B cell (primary cell): Measurements from ENCODE around the gene CAMK1D. TPM values are rescaled to one million over a fixed set of nuclear protein-coding genes. Genes with fewer than 3 reads are reported as not detected.

Experiments used
- ATAC-seq: fragments of 200-7000 bp; cut with Tn5 transposase; one replicate; pipeline ENCODE4 v1.10.0; 2021; ENCODE audit warnings: low read depth, mild to moderate bottlenecking, moderate number of reproducible peaks, moderate library complexity
- CTCF ChIA-PET: fragments of 350-600 bp; sonication (Branson Sonifier 250); formaldehyde crosslinking; loops from one replicate; lab custom pipeline; 2021; ENCODE audit warnings: antibody characterized with exemption, inconsistent platforms; lab: Charles Lee
- POLR2A ChIA-PET: fragments of 350-600 bp; sonication (Branson Sonifier 250); formaldehyde crosslinking; loops from one replicate; lab custom pipeline; 2021; ENCODE audit warnings: antibody characterized with exemption; lab: Charles Lee
- DNase-seq: peaks from one replicate; pipeline ENCODE4 v3.0.0; 2013
- H2AFZ ChIP-seq: 2 replicates; pipeline ENCODE4 v1.6.1; 2012; ENCODE audit warnings: mild to moderate bottlenecking, low read depth, low read length; ENCODE audit not compliant: insufficient read depth, poor library complexity, severe bottlenecking
- H3K27ac ChIP-seq, 2 donors: 1 replicate in 1 of 2; 2 replicates in 1 of 2; pipeline ENCODE4 v1.5.1; 2012 to 2013; ENCODE audit warnings: low read length in 2 of 2, mild to moderate bottlenecking in 2 of 2, moderate library complexity in 1 of 2
- H3K27me3 ChIP-seq, 4 experiments: fragments of 200-600 bp in 1 of 4; sonication (generic) in 1 of 4; replicated peaks in 1 of 4; 1 replicate in 2 of 4; 2 replicates in 2 of 4; pipeline versions ENCODE4 v1.6.1 to v1.7.0; 2013 to 2016; ENCODE audit warnings: low read length in 3 of 4, mild to moderate bottlenecking in 2 of 4, mixed read lengths in 1 of 4, moderate library complexity in 1 of 4; ENCODE audit not compliant: insufficient read depth in 4 of 4, control insufficient read depth in 3 of 4; ENCODE audit errors: control extremely low read depth in 1 of 4
- H3K36me3 ChIP-seq, 2 experiments: replicated peaks in 1 of 2; 1 replicate in 1 of 2; 2 replicates in 1 of 2; pipeline versions ENCODE4 v1.6.1 to v1.7.1; 2013; ENCODE audit warnings: low read length in 1 of 2; ENCODE audit not compliant: insufficient read depth in 2 of 2, control insufficient read depth in 1 of 2; ENCODE audit errors: control extremely low read depth in 1 of 2, extremely low read depth in 1 of 2
- H3K4me1 ChIP-seq, 2 donors: fragments of 200-600 bp in 1 of 2; sonication (generic) in 1 of 2; 1 replicate in 1 of 2; 2 replicates in 1 of 2; pipeline versions ENCODE4 v1.5.1 to v1.6.1; 2013 to 2017; ENCODE audit warnings: low read length in 2 of 2; ENCODE audit not compliant: control insufficient read depth in 2 of 2, insufficient read depth in 2 of 2
- H3K4me2 ChIP-seq: replicated peaks from 2 replicates; pipeline ENCODE3; 2012; ENCODE audit warnings: mild to moderate bottlenecking, low read depth, low read length; ENCODE audit not compliant: poor library complexity, severe bottlenecking
- H3K4me3 ChIP-seq, 5 experiments: fragments of 200-600 bp in 1 of 5; sonication (generic) in 1 of 5; 1 replicate in 3 of 5; 2 replicates in 2 of 5; pipeline versions ENCODE4 v1.5.1 to v1.7.0; 2011 to 2016; ENCODE audit warnings: low read length in 4 of 5, mild to moderate bottlenecking in 4 of 5, low read depth in 2 of 5, control low read depth in 1 of 5, moderate library complexity in 1 of 5; ENCODE audit not compliant: insufficient read depth in 1 of 5; ENCODE audit errors: control extremely low read depth in 1 of 5, extremely low read depth in 1 of 5
- H3K79me2 ChIP-seq: fragments of 200-600 bp; sonication (generic); one replicate; pipeline ENCODE4 v1.6.0; 2016; ENCODE audit warnings: low read length; ENCODE audit not compliant: control insufficient read depth, insufficient read depth
- H3K9ac ChIP-seq: fragments of 200-600 bp; sonication (generic); 2 replicates; pipeline ENCODE4 v1.6.1; 2017; ENCODE audit warnings: mild to moderate bottlenecking, low read length, moderate library complexity
- H3K9me3 ChIP-seq, 3 donors: one replicate each; pipeline versions ENCODE4 v1.6.1 to v1.7.1; 2013; ENCODE audit warnings: low read length in 2 of 3; ENCODE audit not compliant: control insufficient read depth in 2 of 3, insufficient read depth in 1 of 3; ENCODE audit errors: control extremely low read depth in 1 of 3
- H4K20me1 ChIP-seq: 2 replicates; pipeline ENCODE4 v1.6.0; 2012; ENCODE audit warnings: mild to moderate bottlenecking, low read length; ENCODE audit not compliant: insufficient read depth, control insufficient read depth, poor library complexity, severe bottlenecking
- H3K27ac Mint-ChIP-seq: one replicate; pipeline ENCODE4 v1.8.0; 2021; ENCODE audit warnings: mixed read lengths
- H3K27me3 Mint-ChIP-seq: one replicate; pipeline ENCODE4 v1.8.0; 2021; ENCODE audit warnings: mixed read lengths
- H3K4me1 Mint-ChIP-seq: one replicate; pipeline ENCODE4 v1.8.0; 2021; ENCODE audit warnings: mixed read lengths
- H3K4me3 Mint-ChIP-seq: one replicate; pipeline ENCODE4 v1.8.0; 2021; ENCODE audit warnings: mixed read lengths
- H3K9me3 Mint-ChIP-seq: one replicate; pipeline ENCODE4 v1.8.0; 2022; ENCODE audit warnings: mixed read lengths; ENCODE audit not compliant: insufficient read depth
- EZH2 ChIP-seq: IDR thresholded peaks from 2 replicates; pipeline ENCODE4 v1.6.1; 2012; ENCODE audit warnings: borderline replicate concordance, low read depth, mild to moderate bottlenecking, moderate library complexity, low read length; ENCODE audit not compliant: insufficient read depth, poor library complexity, severe bottlenecking
- WGBS: methylation state at CpG from one replicate; pipeline ENCODE4 v1.1.5; 2013; ENCODE audit warnings: missing lambda C conversion rate; ENCODE audit not compliant: insufficient coverage; 5-methylcytosine and 5-hydroxymethylcytosine counted together
- intact Hi-C: fragments of 100-400 bp; cut with micrococcal nuclease; formaldehyde crosslinking; loops from one replicate; pipeline ENCODE4 v1.10.0; 2022
- polyA plus RNA-seq: library from polyadenylated mRNA; depleted of rRNA; stranded (reverse); fragments of >200 nt; gene quantifications from 2 replicates; pipeline ENCODE4 v1.2.3, GENCODE V29; 2012
- total RNA-seq, 2 donors: library from RNA; stranded (reverse); fragments of 120-200 nt in 1 of 2; gene quantifications; 1 replicate in 1 of 2; 2 replicates in 1 of 2; pipeline versions ENCODE4 v1.2.3 to v1.2.4, GENCODE V29; 2013 to 2022
- TF ChIP-seq, protein P1 (sequence below): fragments of 200-600 bp; IDR thresholded peaks from one replicate; pipeline ENCODE4 v1.8.0; 2022; ENCODE audit warnings: antibody characterized with exemption, mild to moderate bottlenecking

CAMK1D gene
- total and polyA plus RNA-seq, 2 donors (not counting 1 experiment from before 2014, with no cell fraction given) = 34.1 to 69.7 TPM

DNA sequence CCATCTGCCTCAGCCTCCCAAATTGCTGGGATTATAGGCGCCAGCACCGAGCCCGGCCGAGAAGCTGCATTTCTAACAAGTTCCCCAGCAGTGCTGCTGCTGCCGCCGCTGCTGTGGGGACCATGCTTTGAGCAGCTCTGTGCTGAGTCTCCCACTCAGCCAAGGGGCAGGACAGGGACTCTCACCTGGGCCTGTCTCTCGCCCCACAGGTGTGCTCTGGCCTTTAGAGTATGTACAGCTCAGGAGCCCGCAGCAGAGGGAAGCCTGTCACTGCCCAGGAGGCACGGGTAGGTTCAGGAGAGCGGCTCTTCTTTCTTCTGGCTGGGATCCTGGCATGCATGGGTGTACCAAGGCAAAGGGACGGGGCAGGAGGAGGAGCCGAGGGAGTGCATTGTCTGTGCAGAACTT lies 130.1 kb downstream of the CAMK1D start:
- Mint-ChIP-seq H3K27ac (peak overlapping the region; percentile 0), H3K27me3 (no peaks in the 10 kb centered on the region), H3K4me1 (peaks cover 58% of the 10 kb centered on the region), H3K4me3 (no peak overlapping the region), H3K9me3 (no peaks in the 10 kb centered on the region)
- Histone ChIP-seq H3K4me3 (no peak overlapping the region), H4K20me1 (peaks cover 84% of the 10 kb centered on the region), H3K4me2 (no peak overlapping the region), H3K27ac (no peak overlapping the region), H3K9me3 (peaks cover 0 to 13% (median 0%) of the 10 kb centered on the region in 3 donors), H3K27me3 (no peaks in the 10 kb centered on the region), H3K36me3 (peaks cover 2 to 5% of the 10 kb centered on the region in 2 experiments), H3K4me1 (peaks cover 23 to 32% of the 10 kb centered on the region in 2 donors), H2AFZ (no peak overlapping the region), H3K9ac (no peak overlapping the region), H3K79me2 (peaks cover 100% of the 10 kb centered on the region)
- ATAC-seq (no peak), DNase-seq (no peak)
- no peak for TF ChIP-seq EZH2
- TF ChIP-seq, protein P1, sequence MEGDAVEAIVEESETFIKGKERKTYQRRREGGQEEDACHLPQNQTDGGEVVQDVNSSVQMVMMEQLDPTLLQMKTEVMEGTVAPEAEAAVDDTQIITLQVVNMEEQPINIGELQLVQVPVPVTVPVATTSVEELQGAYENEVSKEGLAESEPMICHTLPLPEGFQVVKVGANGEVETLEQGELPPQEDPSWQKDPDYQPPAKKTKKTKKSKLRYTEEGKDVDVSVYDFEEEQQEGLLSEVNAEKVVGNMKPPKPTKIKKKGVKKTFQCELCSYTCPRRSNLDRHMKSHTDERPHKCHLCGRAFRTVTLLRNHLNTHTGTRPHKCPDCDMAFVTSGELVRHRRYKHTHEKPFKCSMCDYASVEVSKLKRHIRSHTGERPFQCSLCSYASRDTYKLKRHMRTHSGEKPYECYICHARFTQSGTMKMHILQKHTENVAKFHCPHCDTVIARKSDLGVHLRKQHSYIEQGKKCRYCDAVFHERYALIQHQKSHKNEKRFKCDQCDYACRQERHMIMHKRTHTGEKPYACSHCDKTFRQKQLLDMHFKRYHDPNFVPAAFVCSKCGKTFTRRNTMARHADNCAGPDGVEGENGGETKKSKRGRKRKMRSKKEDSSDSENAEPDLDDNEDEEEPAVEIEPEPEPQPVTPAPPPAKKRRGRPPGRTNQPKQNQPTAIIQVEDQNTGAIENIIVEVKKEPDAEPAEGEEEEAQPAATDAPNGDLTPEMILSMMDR = no peak
- CTCF ChIA-PET = interaction anchor here (0.5 to 1.3 kb wide), 2 partner anchors 13 to 58 kb away, joined by 4 read pairs; no protein-coding TSS in a partner anchor
- intact Hi-C loops = no loop called here
- POLR2A ChIA-PET = no interaction called here
- WGBS = 94% methylated on average over 12 of the region's 12 CpGs

DNA sequence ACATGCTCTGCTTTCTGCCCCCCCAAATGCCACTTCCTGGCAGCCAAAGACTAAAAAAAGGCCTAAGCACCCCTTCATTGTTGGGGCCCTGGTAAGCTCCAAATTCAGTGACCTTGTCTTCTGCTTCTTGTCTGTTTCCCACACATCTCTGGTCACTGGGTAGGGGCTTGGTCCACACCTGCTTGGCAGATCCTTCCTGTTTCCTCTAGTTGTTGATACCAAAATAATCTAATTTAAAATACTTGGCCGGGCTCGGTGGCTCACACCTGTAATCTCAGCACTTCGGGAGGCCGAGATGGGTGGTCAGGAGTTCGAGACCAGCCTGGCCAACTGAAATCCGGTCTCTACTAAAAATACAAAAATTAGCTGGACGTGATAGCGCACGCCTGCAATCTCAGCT lies 130.6 kb downstream of the CAMK1D start:
- Histone ChIP-seq H3K4me1 (peaks cover 28 to 37% of the 10 kb centered on the region in 2 donors), H3K27ac (peak overlapping the region in 1 of 2 donors; percentile 33), H3K27me3 (no peaks in the 10 kb centered on the region), H3K4me3 (no peak overlapping the region), H3K36me3 (peaks cover 2 to 6% of the 10 kb centered on the region in 2 experiments), H3K79me2 (peaks cover 100% of the 10 kb centered on the region), H2AFZ (no peak overlapping the region), H3K9ac (no peak overlapping the region), H3K4me2 (no peak overlapping the region), H3K9me3 (peaks cover 0 to 13% (median 0%) of the 10 kb centered on the region in 3 donors), H4K20me1 (peaks cover 84% of the 10 kb centered on the region)
- 86% methylated on average over 9 of the region's 9 CpGs for WGBS
- Mint-ChIP-seq H3K4me3 (no peak overlapping the region), H3K27ac (peak overlapping the region; percentile 0), H3K27me3 (no peaks in the 10 kb centered on the region), H3K9me3 (no peaks in the 10 kb centered on the region), H3K4me1 (peaks cover 62% of the 10 kb centered on the region)
- POLR2A ChIA-PET = no interaction called here
- intact Hi-C loops = no loop called here
- TF ChIP-seq EZH2 = no peak
- TF ChIP-seq, protein P1 = no peak
- ATAC-seq (no peak), DNase-seq (no peak)
- CTCF ChIA-PET = interaction anchor here (0.6 to 1.3 kb wide), 3 partner anchors 13 to 246 kb away, joined by 4 read pairs; no protein-coding TSS in a partner anchor
